HG03439 (cell line): ENCODE data around the gene BLACAT1.
"Not testable (repeated sequence)": the region's sequence is repeated elsewhere in the genome, so short reads cannot be mapped to it uniquely, and the experiment has no call there.

ENCODE experiments used
- ATAC-seq: cut with Tn5 transposase; IDR thresholded peaks from one replicate; pipeline ENCODE4 v1.9.1; 2021; ENCODE audit warnings: mild to moderate bottlenecking, moderate library complexity; ENCODE audit not compliant: unreplicated experiment

Gene BLACAT1

GRCh38 chr1:205484985-205485967 is 29.4 kb upstream of the BLACAT1 start:
- ATAC-seq, result no peak

DNA sequence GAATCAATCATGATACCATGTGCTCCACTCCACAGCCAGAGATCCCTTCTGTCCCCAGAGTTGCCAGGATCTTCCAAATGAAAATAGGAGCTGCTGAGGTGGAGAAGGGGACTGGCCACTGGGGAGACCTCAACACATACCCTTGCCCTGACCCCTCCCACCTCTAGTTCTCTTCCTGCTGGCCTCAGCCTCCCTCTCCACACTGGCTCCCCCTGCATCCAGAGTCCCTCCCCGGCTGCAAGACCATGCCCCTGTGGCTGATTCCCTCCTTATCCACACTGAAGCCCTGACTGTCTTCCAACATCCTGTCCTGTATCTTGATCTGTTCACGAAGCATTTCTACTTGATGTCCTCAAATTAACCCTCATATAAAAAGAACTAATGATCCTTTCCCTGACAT is 27.5 kb upstream of the BLACAT1 start:
- ATAC-seq, result no peak

DNA sequence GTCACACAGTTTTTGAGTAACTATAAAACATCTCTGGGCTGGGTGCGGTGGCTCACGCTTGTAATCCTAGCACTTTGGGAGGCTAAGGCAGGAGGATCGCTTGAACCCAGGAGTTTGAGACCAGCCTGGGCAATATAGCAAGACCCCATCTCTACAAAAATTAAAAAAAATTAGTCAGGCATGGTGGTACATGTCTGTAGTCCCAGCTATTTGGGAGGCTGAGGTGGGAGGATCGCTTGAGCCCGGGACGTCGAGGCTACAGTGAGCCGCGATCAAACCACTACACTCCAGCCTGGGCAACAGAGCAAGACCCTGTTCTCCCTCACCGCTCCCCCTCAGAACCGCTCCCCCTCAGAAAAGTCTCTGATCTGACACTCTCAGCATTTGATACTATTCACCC is 26.7 kb upstream of the BLACAT1 start:
- not testable (repeated sequence) for ATAC-seq

DNA sequence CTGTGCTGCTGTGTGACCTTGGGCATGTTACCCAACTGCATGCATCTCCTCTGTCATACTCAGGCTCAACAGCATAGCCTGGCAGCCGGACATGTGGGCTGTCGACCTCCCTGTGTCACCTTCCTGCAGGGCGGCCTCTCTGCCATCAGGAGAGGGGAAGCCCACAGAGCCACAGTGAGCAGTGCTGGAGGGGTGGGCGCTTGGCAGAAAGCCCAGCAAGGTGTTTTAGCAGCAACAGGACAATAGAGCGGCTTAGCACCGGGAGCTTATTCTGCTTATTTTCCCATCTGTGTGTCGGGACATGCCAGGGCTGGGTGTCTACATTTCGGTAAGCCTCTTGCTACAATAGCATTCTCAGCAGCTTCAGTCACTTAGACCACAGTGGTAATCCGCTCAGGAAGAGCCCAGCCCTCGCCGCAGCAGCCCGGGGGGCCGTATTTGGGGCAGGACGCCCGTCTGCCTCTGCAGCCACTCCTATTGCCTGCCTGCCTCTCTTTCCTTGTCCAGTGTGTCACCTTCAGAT is 25.8 kb upstream of the BLACAT1 start:
- ATAC-seq, result no peak

GRCh38 chr1:205481218-205481617 is 25.4 kb upstream of the BLACAT1 start:
- ATAC-seq, result no peak

- no peak for ATAC-seq
Measured at GRCh38 chr1:205480349-205480985, 24.6 kb upstream of the BLACAT1 start.

DNA sequence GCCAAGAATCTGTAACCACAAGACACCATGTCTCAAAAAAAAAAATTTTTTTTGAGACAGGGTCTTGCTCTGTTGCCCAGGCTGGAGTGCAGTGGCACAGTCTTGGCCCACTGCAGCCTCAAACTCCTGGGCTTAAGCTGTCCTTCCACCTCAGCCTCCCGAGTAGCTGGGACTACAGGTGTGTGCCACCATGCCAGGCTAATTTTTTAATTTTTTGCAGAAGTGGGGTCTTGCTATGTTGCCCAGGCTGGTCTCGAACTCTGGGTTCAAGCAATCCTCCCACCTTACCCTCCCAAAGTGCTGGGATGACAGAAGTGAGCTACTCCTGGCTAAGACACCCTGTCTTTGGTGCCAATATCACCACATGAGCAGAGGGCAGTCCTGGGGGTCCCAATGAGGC is 23.1 kb upstream of the BLACAT1 start:
- ATAC-seq, result not testable (repeated sequence)

DNA sequence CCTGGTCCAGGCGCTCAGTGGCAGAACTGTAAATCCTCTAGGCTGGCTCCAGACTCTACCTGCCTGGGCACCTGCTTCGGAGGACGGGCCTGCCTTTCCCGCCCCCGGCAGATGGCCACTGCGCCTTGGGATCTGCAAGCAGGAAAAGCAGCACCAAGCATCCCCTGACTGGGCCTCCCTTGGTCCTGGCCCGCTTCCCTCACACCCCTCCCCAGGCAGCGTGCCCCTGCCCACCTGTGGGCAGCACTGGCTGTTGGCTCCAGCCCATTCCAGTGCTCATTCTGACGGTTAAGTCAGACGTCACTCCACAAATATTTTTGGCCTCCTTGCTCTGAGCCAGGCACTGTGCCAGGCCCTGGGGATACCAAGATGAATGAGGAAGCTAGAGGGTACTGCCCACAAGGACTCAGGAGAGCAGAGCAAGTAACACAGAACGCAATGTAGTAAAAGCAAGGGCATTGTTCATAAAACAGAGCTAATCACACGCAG is 22.0 kb upstream of the BLACAT1 start:
- ATAC-seq, result no peak

DNA sequence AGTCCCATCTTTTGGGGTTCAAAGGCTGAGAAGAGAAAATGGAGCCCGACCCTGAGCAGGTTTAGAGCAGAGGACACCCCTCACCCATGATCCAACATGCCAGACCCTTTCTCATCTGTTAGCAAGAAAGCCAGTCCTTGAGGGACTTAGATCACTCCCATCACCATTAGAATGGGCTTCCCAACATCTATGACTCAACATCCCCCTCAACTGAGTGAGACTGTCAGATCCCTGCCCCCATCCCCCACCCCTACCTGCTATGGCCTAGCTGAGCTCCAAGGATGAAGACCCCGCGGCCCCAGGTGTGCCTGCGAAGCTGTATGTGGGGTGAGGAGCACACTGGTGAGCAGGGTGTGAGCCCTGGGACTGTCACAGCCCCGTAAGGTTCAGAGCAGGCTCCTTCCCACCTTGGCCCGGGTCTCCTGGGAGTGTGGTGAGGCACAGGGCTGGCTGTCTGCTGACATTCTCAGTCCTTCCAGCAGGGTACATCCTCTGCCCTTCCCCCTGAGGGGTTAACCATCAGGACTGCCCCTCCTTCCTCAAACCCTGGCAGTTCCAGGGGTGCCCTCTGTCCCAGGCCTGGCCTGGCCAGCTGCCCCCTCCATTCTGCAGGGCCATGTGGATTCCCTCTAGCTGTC is 21.4 kb upstream of the BLACAT1 start:
- no peak for ATAC-seq

GRCh38 chr1:205476648-205477047 is 20.8 kb upstream of the BLACAT1 start:
- no peak for ATAC-seq

DNA sequence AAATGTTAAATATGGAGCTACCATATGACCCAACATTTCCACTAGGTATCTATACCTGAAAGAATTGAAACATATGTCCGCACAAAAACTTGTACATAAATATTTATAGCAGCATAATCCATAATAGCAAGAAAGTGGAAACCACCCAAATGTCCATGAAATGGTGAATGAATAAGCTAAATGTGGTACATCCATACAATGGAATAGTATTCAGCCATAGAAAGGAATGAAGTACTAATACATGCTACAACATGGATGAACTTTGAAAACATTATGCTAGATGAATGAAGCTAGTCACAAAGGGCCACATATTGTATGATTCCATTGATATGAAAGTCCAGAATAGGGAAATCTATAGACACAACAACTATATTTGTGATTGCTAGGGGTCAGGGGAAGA is 20.0 kb upstream of the BLACAT1 start:
- no peak for ATAC-seq

DNA sequence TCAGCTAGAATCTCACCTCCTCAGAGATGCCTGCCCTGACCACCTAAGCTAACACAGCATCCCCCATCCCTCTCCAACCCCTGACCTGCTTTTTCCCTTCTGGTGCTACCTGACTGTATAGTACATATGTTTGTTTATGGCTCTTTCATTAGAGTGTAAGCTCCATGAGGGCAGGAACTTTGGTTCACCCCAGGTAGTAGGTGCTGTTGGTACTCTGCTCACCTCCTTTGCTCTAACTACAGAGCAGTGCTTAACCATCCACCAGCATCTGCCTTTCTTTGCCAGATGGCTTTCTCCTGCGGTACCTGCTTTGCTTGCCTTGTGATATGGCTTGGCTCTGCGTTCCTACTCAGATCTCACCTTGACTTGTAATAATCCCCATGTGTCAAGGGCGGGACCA is 18.7 kb upstream of the BLACAT1 start:
- ATAC-seq, result no peak

- no peak for ATAC-seq
Measured at GRCh38 chr1:205473966-205474365, 18.1 kb upstream of the BLACAT1 start.

DNA sequence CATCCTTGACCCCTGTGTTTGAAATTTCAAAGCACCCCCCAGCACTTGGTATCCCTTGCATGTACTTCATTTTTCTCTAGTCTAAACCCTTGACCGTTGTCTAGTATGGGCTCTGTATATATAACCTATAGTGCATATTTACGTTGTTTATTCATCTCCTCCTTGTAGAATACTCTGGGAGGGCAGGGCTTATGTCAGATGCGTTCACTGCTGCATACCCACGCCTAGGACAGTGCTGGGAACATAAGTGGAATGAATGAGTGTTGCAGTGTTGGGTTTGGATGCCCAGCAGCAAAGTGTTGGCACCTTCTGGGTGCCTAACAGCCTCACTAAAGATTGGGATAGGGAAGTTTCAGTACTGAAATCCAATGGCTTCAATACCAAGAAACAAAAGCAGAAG is 17.6 kb upstream of the BLACAT1 start:
- no peak for ATAC-seq

DNA sequence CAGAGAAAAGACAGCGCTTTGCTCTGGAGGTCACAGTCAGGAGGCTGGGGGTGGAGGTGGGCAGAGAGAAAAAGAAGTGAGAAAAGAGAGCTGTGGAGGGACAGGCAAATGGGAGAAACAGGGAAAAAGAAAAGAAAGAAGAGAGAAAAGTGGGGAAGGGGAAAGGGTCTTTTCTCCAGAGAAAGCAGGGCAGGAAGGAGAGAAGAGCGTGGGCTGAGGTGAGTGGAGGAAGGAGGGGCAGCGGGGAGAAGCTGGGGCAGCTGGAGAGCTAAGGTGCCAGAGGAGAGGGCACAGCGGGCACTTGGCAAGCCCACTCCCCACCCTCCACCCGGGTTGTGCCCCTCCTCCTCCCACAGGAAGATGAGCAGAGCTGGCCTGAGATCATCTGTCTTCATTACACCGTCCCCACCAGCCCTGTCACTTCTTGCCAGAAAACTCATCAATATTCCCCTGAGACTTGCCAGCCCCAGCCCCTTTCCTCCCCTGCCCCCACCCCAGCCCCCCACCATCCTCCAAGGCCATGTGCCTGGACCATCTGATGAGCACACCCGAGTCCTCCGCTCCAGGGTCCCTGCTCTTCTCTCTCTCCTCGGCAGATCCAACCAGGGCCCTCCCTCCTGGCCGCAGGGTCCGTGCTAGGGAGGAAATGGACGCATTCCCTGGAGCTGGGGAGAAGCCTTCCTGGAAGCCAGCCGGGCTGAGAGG is 17.0 kb upstream of the BLACAT1 start:
- no peak for ATAC-seq

DNA sequence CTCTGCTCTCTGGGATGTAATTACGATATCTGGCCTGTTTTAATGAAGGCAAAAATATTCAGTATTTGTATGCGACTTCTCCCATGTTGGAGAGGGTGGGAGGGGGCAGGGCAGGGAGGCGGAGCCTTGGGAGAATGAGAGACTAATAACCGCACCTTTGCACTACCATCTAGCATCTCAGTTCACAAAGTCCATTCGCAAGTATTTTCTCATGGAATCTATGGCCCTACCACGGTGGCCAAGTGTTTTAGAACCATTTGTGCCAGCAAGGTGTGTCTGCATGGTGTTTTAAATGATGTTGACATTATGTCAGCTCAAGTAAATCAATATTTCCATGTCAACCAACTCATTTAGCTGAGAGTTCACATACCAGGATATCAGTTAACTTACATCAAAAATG is 14.3 kb upstream of the BLACAT1 start:
- no peak for ATAC-seq

GRCh38 chr1:205466595-205467220 is 10.9 kb upstream of the BLACAT1 start:
- ATAC-seq, result no peak

- ATAC-seq, result no peak
Measured at GRCh38 chr1:205465392-205465791, 9.5 kb upstream of the BLACAT1 start.

DNA sequence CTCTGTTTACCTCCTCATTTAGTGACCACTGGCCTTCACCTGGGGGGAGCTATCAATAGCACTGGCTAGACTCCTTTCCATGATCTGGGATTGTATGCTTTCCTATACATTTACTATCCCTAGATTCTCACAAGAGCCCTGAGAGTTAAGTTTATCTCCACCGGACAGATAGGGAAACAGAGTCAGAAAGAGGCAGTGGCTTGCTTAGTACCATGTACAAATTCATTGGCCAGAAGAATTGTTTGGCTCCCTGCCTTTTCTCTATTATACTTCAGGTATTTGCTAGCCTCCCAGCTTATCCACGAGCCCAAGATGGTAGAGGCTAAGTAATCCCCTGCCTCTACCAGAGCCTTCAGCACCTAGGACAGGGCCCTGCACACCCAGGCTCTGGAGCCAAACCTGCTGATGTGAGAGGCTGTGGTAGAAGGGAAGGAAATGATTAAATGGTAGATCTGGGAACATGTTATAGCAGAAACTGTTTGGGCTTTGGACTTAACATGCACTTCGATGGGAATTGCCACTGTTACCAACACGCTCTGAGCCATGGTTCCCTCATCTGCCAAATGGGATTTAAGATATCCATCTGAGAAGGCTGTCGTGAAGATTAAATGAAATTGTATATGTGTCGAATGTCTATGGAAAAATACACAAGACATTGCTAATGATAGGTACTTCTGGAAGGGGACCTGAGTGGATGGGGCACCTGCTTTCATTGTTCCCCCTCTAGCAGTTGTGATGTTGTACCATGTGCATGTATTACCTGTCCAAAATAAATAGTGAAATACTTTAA is 3.1 kb upstream of the BLACAT1 start:
- no peak for ATAC-seq
